ENCODE data around the gene PLEKHA3.
"Not testable (repeated sequence)": the region's sequence is repeated elsewhere in the genome, so short reads cannot be mapped to it uniquely, and the experiment has no call there.

Gene PLEKHA3

GRCh38 chr2:178525460-178525859 lies 45.2 kb downstream of the PLEKHA3 start:
- not testable (repeated sequence) for DNase-seq (ENCODE audit: low spot score)

- no peak for DNase-seq (ENCODE audit: low spot score)
These were observed 46.0 kb downstream of the PLEKHA3 start for GRCh38 chr2:178526256-178526655.

DNA sequence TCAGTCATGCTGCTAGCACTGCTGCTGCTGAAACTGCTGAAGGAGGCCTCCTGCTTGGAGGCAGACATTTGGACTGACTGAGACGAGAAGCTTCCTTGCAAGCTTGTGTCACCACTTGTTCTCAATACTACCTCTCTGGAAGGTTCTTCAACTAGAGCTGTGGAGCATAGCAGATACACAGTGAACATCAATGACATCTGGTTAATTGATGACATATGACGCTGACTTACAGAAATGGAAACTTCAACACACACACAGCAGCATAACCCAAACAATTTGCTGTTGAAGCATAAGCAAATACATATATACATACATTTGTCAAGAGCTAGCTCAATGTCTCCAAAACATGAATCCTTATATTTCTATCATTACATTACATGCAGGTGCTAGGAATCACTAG lies 47.3 kb downstream of the PLEKHA3 start:
- no peak for DNase-seq (ENCODE audit: low spot score)

DNA sequence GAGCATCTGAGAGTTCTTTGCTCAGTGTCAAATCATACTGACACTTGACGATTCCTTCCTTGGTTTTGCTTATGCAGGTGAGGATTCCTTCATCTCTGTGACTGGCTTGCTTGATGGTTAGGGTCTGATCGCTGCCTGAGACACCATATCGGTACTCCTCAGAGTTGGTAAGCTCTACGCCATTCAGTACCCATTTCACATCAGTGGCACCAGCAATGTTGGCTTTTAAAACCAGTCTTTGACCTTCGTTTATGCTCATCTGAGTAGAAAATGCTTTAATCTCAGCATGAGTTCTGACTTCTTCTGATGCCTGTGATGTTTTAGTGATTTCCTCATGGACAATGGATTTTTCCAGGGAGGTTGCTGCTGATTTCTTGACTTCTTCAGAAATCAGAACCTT lies 48.4 kb downstream of the PLEKHA3 start:
- DNase-seq (ENCODE audit: low spot score): no peak

DNA sequence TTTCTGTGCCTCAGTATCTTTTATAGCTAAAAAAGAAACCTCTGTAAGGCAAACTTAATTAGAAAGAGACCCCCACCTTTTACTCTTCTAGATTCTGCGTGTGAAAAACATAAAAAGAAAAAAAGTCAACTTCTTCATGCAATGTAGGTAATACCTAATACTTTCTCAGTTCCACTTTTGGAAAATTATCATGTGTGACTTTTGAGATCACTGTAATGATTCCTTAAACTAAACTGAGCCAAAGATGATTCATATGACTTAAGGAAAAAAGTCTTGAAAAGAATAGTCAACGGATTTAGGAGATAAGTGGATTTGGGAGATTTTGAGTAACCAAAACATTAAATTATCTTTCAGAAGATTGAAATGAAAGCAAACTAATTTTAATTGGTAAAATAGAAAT lies 48.9 kb downstream of the PLEKHA3 start:
- DNase-seq (ENCODE audit: low spot score): no peak

GRCh38 chr2:178530131-178530530 lies 49.9 kb downstream of the PLEKHA3 start:
- no peak for DNase-seq (ENCODE audit: low spot score)

DNA sequence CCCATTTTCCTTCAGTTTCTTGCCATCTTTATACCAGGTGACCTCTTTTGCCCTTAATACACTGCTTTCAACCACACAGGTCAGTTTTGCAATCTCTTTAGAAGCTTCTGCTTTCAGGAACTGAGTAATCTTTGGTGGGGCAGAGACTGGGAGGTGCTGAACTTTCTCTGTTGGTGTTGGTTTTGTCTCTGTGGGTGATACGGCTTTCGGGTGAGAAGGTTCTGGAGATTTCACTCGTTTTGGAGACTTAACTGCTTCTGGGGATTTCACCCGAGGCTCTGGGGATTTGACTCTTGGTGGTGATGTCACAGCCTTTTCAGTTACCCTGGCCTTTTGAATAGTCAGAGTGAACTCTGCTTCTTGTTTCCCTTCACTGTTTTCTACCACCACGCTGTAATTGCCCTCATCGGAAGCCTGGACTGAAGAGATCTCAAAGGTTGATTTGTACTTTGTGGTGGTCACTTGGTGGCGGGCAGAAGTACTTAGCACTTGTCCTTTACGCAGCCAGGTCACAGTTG lies 50.4 kb downstream of the PLEKHA3 start:
- DNase-seq (ENCODE audit: low spot score): no peak

DNA sequence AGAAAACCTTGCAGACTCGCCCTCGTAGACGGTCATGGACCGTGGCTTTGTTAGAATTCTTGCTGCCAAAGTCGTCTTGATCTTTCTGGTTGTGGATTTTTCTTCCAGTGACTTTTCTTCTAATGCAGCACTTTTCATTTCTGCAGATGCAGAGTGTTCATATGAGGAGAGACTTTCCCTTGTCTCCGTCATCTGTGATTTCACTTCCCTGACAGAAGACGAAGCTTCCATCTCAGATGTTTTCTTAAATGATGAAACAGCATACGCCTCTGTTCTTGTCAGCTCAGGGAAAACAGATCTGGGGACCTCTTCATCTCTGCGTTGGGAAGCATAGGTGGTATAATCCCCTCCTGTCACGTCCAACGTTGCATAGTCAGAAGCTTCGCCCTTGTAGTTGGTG lies 50.9 kb downstream of the PLEKHA3 start:
- no peak for DNase-seq (ENCODE audit: low spot score)

- no peak for DNase-seq (ENCODE audit: low spot score)
These were observed 55.8 kb downstream of the PLEKHA3 start for GRCh38 chr2:178536037-178536436.

DNA sequence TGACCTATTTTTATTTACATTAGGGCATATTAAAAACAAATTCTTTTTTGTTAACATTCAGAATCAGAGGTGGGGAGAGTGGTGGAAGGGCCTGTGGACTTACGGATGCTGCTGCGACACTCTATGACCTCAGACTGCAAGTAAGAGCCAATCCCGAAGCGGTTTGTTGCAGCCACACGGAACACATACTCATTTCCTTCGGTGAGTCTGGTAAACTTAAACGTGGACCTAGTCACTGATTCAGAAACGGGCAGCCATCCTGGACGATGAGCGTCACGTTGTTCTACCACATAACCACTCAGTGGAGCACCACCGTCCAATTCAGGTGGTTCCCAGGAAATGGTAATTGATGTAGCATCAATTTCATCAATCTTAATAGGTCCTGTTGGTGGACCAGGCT lies 61.9 kb downstream of the PLEKHA3 start:
- no peak for DNase-seq (ENCODE audit: low spot score)

DNA sequence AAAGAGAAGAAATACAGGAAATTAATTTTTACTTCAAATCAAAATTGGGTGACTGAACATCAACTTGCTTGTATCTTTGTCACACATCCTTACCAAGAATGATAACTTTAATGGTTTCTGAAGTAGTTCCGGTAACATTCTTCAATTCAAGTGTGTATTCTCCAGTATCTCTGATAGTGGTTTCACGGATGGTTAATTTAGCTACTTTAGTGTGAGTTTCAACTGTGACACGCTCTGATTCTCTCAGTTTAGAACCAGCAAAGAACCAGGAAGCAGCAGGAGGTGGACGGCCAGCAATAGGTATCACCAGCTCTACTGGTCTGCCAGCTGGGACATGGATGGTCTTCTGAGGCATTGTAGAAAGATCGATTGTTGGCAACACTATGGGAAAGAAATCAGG lies 62.3 kb downstream of the PLEKHA3 start:
- no peak for DNase-seq (ENCODE audit: low spot score)

GRCh38 chr2:178550352-178550751 lies 70.1 kb downstream of the PLEKHA3 start:
- DNase-seq (ENCODE audit: low spot score): no peak

GRCh38 chr2:178553047-178553446 lies 72.8 kb downstream of the PLEKHA3 start:
- no peak for DNase-seq (ENCODE audit: low spot score)

All from COLO829 (cell line).